ENCODE data around the gene AGER.
A peak's percentile ranks its signal among the peaks of the same experiment; 100 is the strongest.

- TF ChIP-seq CTCF (IDR thresholded peaks at IDR 0.05; ENCODE audit: poor library complexity, severe bottlenecking): no peak
- TF ChIP-seq POLR2AphosphoS5 (IDR thresholded peaks at IDR 0.05): peak; percentile 86
- TF ChIP-seq REST (IDR thresholded peaks at IDR 0.05; ENCODE audit: borderline replicate concordance): peak; percentile 15
- TF ChIP-seq TAF1 (IDR thresholded peaks at IDR 0.05; ENCODE audit: low read depth): no peak
- no peak for TF ChIP-seq EZH2 (IDR thresholded peaks at IDR 0.05; ENCODE audit: borderline replicate concordance, insufficient read depth, low read length, poor library complexity, severe bottlenecking)
- no peak for TF ChIP-seq RAD21 (conservative IDR thresholded peaks at IDR 0.05)
- TF ChIP-seq EP300 (conservative IDR thresholded peaks at IDR 0.05; ENCODE audit: poor library complexity, severe bottlenecking): peak; percentile 52
- no peak for TF ChIP-seq SMC3 (conservative IDR thresholded peaks at IDR 0.05; ENCODE audit: poor library complexity)
Measured at GRCh38 chr6:32190054-32190851, 6.2 kb upstream of the AGER start, which contains the start of gene PBX2.

Data from neural cell (in vitro differentiated cells).